H9 (cell line): ENCODE results near the gene FRS3. TPM values are rescaled to one million over a fixed set of nuclear protein-coding genes. Genes with fewer than 3 reads are reported as not detected.

ENCODE experiments used
- DNase-seq: peaks from one replicate; pipeline ENCODE4 v3.0.0-alpha.2; 2017
- H2AFZ ChIP-seq: one replicate; pipeline ENCODE4 v1.6.1; 2013; ENCODE audit warnings: mild to moderate bottlenecking, low read length, control low read depth, moderate library complexity
- H2AK5ac ChIP-seq: 2 replicates; pipeline ENCODE4 v1.6.1; 2013; ENCODE audit warnings: low read length, control low read depth, mixed read lengths; ENCODE audit not compliant: insufficient read length
- H2BK120ac ChIP-seq: one replicate; pipeline ENCODE4 v1.6.1; 2013; ENCODE audit warnings: low read depth, mild to moderate bottlenecking, low read length, control low read depth, inconsistent platforms; ENCODE audit not compliant: poor library complexity, severe bottlenecking
- H2BK12ac ChIP-seq: 2 replicates; pipeline ENCODE4 v1.6.1; 2013; ENCODE audit warnings: low read length, control low read depth, mixed read lengths, low read depth; ENCODE audit not compliant: insufficient read length
- H2BK15ac ChIP-seq: 2 replicates; pipeline ENCODE4 v1.6.1; 2013; ENCODE audit warnings: low read depth, low read length, control low read depth
- H2BK20ac ChIP-seq: one replicate; pipeline ENCODE4 v1.6.1; 2013; ENCODE audit warnings: low read depth, mild to moderate bottlenecking, low read length, control low read depth, inconsistent platforms; ENCODE audit not compliant: poor library complexity, severe bottlenecking
- H2BK5ac ChIP-seq: 2 replicates; pipeline ENCODE4 v1.6.1; 2013; ENCODE audit warnings: low read length, control low read depth, mixed read lengths; ENCODE audit not compliant: insufficient read length
- H3K14ac ChIP-seq: 2 replicates; pipeline ENCODE4 v1.6.1; 2013; ENCODE audit warnings: low read length, control low read depth; ENCODE audit not compliant: insufficient read depth
- H3K18ac ChIP-seq: 2 replicates; pipeline ENCODE4 v1.6.1; 2013; ENCODE audit warnings: low read depth, mild to moderate bottlenecking, mixed read lengths, low read length, control low read depth; ENCODE audit not compliant: insufficient read length
- H3K23ac ChIP-seq: 2 replicates; pipeline ENCODE4 v1.6.1; 2013; ENCODE audit warnings: low read length, control low read depth, mixed read lengths, low read depth; ENCODE audit not compliant: insufficient read length
- H3K23me2 ChIP-seq: 2 replicates; pipeline ENCODE4 v1.6.1; 2013; ENCODE audit warnings: low read depth, mild to moderate bottlenecking, mixed read lengths, low read length, control low read depth; ENCODE audit not compliant: insufficient read length, poor library complexity, severe bottlenecking
- H3K27ac ChIP-seq: 2 replicates; pipeline ENCODE4 v1.5.1; 2013; ENCODE audit warnings: low read length, control low read depth, mixed read lengths, low read depth; ENCODE audit not compliant: insufficient read length
- H3K27me3 ChIP-seq: 2 replicates; pipeline ENCODE4 v1.6.1; 2013; ENCODE audit warnings: low read length, control low read depth, inconsistent platforms; ENCODE audit not compliant: insufficient read depth
- H3K4ac ChIP-seq: 2 replicates; pipeline ENCODE4 v1.6.1; 2013; ENCODE audit warnings: low read depth, mild to moderate bottlenecking, control low read depth, inconsistent platforms, low read length, moderate library complexity
- H3K4me1 ChIP-seq: 2 replicates; pipeline ENCODE4 v1.6.1; 2013; ENCODE audit warnings: low read length, control low read depth, inconsistent platforms; ENCODE audit not compliant: insufficient read depth
- H3K4me2 ChIP-seq: 2 replicates; pipeline ENCODE4 v1.6.1; 2013; ENCODE audit warnings: low read length, control low read depth, mixed read lengths; ENCODE audit not compliant: insufficient read length, insufficient read depth
- H3K56ac ChIP-seq: 2 replicates; pipeline ENCODE4 v1.6.1; 2013; ENCODE audit warnings: low read depth, mild to moderate bottlenecking, mixed read lengths, low read length, control low read depth; ENCODE audit not compliant: insufficient read length
- H3K79me1 ChIP-seq: 2 replicates; pipeline ENCODE4 v1.6.1; 2013; ENCODE audit warnings: low read depth, mild to moderate bottlenecking, moderate library complexity, low read length, control low read depth, inconsistent platforms; ENCODE audit not compliant: insufficient read depth, poor library complexity, severe bottlenecking
- H3K79me2 ChIP-seq: 2 replicates; pipeline ENCODE4 v1.6.1; 2013; ENCODE audit warnings: low read length, control low read depth, inconsistent platforms; ENCODE audit not compliant: insufficient read depth
- H3K9ac ChIP-seq: 2 replicates; pipeline ENCODE4 v1.6.1; 2013; ENCODE audit warnings: low read length, control low read depth, mixed read lengths; ENCODE audit not compliant: insufficient read length; ENCODE audit errors: extremely low read depth
- H3K9me3 ChIP-seq: one replicate; pipeline ENCODE4 v1.6.1; 2013; ENCODE audit warnings: low read depth, low read length, inconsistent platforms; ENCODE audit not compliant: control insufficient read depth
- H3T11ph ChIP-seq: one replicate; pipeline ENCODE4 v1.6.1; 2013; ENCODE audit warnings: mild to moderate bottlenecking, low read length, control low read depth, inconsistent platforms
- H4K20me1 ChIP-seq: one replicate; pipeline ENCODE4 v1.6.1; 2013; ENCODE audit not compliant: control insufficient read depth, insufficient read length, insufficient read depth
- H4K5ac ChIP-seq: 2 replicates; pipeline ENCODE4 v1.6.1; 2013; ENCODE audit warnings: low read depth, mild to moderate bottlenecking, mixed read lengths, low read length, control low read depth; ENCODE audit not compliant: insufficient read length
- H4K8ac ChIP-seq: replicated peaks from 2 replicates; pipeline ENCODE4 v1.6.1; 2013; ENCODE audit warnings: low read length, control low read depth, mixed read lengths, low read depth; ENCODE audit not compliant: insufficient read length
- H4K91ac ChIP-seq: 2 replicates; pipeline ENCODE4 v1.6.1; 2013; ENCODE audit warnings: low read depth, mild to moderate bottlenecking, moderate library complexity, mixed read lengths, low read length, control low read depth; ENCODE audit not compliant: insufficient read length
- H3K27ac Mint-ChIP-seq, 3 experiments: 2 replicates in 2 of 3; 3 replicates in 1 of 3; pipeline ENCODE4 v1.8.0; 2020 to 2021; ENCODE audit warnings: mixed read lengths in 3 of 3, mild to moderate bottlenecking in 1 of 3, moderate library complexity in 1 of 3
- H3K27me3 Mint-ChIP-seq: 2 replicates; pipeline ENCODE4 v1.8.0; 2021; ENCODE audit warnings: low read depth, mild to moderate bottlenecking, moderate library complexity, mixed read lengths
- H3K36me3 Mint-ChIP-seq, 3 experiments: 2 replicates in 2 of 3; 3 replicates in 1 of 3; pipeline ENCODE4 v1.8.0; 2020 to 2021; ENCODE audit warnings: low read depth in 3 of 3, mixed read lengths in 3 of 3; ENCODE audit not compliant: insufficient read depth in 1 of 3
- H3K4me1 Mint-ChIP-seq, 2 experiments: 2 replicates each; pipeline ENCODE4 v1.8.0; 2020; ENCODE audit warnings: mixed read lengths in 2 of 2
- H3K4me3 Mint-ChIP-seq, 2 experiments: 2 replicates in 1 of 2; 3 replicates in 1 of 2; pipeline ENCODE4 v1.8.0; 2020 to 2021; ENCODE audit warnings: mild to moderate bottlenecking in 2 of 2, mixed read lengths in 2 of 2, moderate library complexity in 1 of 2
- H3K9me3 Mint-ChIP-seq, 2 experiments: 2 replicates in 1 of 2; 3 replicates in 1 of 2; pipeline ENCODE4 v1.8.0; 2020; ENCODE audit warnings: mild to moderate bottlenecking in 2 of 2, mixed read lengths in 2 of 2, moderate library complexity in 1 of 2
- WGBS: extraction: QIAGEN DNeasy Blood & Tissue Kit; methylation state at CpG from one replicate; pipeline ENCODE4 v1.1.7; 2013; ENCODE audit warnings: missing lambda C conversion rate, low lambda C conversion rate, mixed read lengths; ENCODE audit not compliant: insufficient read length; ENCODE audit errors: extremely low coverage; 5-methylcytosine and 5-hydroxymethylcytosine counted together
- total RNA-seq: library from RNA; stranded (reverse); gene quantifications from 2 replicates; pipeline ENCODE4 v1.2.1, GENCODE V29; 2021
- TF ChIP-seq, protein P1 (sequence below): fragments of 200-600 bp; sonication (generic); conservative IDR thresholded peaks from 3 replicates; pipeline ENCODE4 v1.8.0; 2021; ENCODE audit warnings: antibody characterized with exemption, mild to moderate bottlenecking

The FRS3 gene
- total RNA-seq, 1 experiment from 2014 or later, result 4.8 TPM

DNA sequence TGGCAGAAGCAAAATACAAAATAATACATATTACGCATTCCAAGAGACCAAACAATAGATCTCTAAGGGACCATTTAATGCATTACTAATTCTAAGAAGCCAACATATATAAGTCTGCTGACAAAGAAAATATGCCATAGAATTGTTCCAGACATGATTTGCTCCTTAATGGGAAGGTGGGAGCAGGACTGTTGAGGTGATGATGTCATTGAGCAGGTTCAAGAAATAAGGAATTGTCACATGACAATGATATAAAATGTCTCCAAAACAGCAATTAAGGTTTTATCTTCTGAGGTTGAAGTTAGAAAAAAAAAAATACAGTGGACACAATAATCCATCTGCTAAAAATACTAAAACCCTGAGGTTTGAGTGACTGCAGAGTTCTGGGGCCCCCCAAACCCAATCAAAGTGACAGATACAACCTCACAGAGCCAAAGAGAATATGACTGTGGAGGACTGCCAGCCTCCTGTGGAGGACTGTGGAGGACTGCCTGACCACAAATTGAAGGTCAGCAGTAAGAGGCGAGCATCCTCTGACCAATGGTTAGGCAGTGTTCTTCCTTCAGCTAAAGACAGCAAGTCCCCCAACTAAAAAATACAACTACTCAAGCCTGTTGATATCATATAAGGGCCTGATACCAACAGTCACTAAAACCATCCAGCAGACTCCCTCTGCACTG lies 46.8 kb upstream of the FRS3 start:
- Histone ChIP-seq H2BK12ac (no peak overlapping the region), H3K9me3 (no peaks in the 10 kb centered on the region), H4K91ac (no peak overlapping the region), H3K4me2 (no peak overlapping the region), H3K18ac (no peak overlapping the region), H3K9ac (no peak overlapping the region), H4K8ac (no peak overlapping the region), H2AK5ac (no peak overlapping the region), H2BK20ac (no peak overlapping the region), H3K14ac (no peak overlapping the region), H2AFZ (no peak overlapping the region), H3K4ac (no peak overlapping the region), H2BK5ac (no peak overlapping the region), H3K79me1 (no peaks in the 10 kb centered on the region), H3K23me2 (no peaks in the 10 kb centered on the region), H3T11ph (no peak overlapping the region), H2BK120ac (no peak overlapping the region), H3K27me3 (no peaks in the 10 kb centered on the region), H4K5ac (no peak overlapping the region), H3K4me1 (no peaks in the 10 kb centered on the region), H3K23ac (no peak overlapping the region), H2BK15ac (no peak overlapping the region), H3K56ac (no peak overlapping the region), H3K27ac (no peak overlapping the region), H4K20me1 (no peaks in the 10 kb centered on the region), H3K79me2 (no peaks in the 10 kb centered on the region)
- no peaks in the 10 kb centered on the region for H3K27me3 Mint-ChIP-seq
- DNase-seq, result no peak
- TF ChIP-seq, protein P1, sequence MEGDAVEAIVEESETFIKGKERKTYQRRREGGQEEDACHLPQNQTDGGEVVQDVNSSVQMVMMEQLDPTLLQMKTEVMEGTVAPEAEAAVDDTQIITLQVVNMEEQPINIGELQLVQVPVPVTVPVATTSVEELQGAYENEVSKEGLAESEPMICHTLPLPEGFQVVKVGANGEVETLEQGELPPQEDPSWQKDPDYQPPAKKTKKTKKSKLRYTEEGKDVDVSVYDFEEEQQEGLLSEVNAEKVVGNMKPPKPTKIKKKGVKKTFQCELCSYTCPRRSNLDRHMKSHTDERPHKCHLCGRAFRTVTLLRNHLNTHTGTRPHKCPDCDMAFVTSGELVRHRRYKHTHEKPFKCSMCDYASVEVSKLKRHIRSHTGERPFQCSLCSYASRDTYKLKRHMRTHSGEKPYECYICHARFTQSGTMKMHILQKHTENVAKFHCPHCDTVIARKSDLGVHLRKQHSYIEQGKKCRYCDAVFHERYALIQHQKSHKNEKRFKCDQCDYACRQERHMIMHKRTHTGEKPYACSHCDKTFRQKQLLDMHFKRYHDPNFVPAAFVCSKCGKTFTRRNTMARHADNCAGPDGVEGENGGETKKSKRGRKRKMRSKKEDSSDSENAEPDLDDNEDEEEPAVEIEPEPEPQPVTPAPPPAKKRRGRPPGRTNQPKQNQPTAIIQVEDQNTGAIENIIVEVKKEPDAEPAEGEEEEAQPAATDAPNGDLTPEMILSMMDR, result no peak
- no peaks in the 10 kb centered on the region for H3K4me1 Mint-ChIP-seq
- H3K27ac Mint-ChIP-seq, result no peak overlapping the region
- no peak overlapping the region for H3K4me3 Mint-ChIP-seq
- no peaks in the 10 kb centered on the region for H3K9me3 Mint-ChIP-seq
- peaks cover 0 to 2% (median 0%) of the 10 kb centered on the region in 3 experiments; a peak in 1 of 7 replicates for H3K36me3 Mint-ChIP-seq
- no CpG with 5 or more reads among the region's 2 CpGs for WGBS
